T47D (cell line): ENCODE measurements around the gene FLYWCH1.

ENCODE experiments used
- DNase-seq, 2 experiments: peaks; one replicate each; pipeline versions ENCODE4 v3.0.0 to v3.0.0-alpha.2; 2011 to 2012; ENCODE audit warnings: low read depth in 1 of 2, low spot score in 1 of 2
- JUND ChIP-seq: IDR thresholded peaks from 2 replicates; pipeline ENCODE4 v1.6.1; 2012; ENCODE audit warnings: low read depth
- in situ Hi-C: cut with HindIII; loops from 2 replicates; pipeline ENCODE4 v1.10.0; 2016; ENCODE audit warnings: low sequenced_read_pairs, low pct_unique_long_range_greater_than_20kb

FLYWCH1 gene

DNA sequence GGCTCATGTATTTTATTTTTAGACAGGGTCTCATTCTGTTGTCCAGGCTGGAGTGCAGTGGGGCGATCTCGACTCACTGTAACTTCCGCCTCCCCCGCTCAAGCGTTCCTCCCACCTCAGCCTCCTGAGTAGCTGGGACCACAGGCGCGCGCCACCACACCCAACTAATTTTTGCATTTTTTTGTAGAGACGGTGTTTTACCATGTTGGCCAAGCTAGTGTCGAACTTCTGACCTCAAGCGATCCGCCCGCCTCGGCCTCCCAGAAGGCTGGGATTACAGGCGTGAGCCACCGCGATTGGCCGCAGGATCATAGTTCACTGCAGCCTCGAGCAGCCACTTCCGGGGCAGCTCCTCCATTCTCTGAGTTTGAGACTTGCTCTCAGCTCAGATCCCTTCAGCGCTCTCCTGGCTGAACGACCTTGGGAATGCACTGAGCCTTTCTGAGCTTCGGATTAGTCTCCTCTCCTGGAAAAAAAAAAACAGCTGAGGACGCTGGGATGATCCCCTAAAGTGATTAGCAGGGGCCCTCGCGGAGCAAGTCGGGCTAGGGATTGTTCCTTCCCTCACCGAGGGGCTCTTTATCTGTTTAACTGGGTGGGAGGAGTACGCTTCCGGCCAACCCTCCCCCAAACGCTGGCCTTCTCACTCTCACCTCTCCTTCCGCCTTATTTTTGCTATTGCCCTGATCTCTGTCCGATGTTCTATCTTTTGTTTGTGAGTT lies 69.6 kb downstream of the FLYWCH1 start:
- in situ Hi-C loops = no loop called here
- no peak for DNase-seq
- no peak for TF ChIP-seq JUND

DNA sequence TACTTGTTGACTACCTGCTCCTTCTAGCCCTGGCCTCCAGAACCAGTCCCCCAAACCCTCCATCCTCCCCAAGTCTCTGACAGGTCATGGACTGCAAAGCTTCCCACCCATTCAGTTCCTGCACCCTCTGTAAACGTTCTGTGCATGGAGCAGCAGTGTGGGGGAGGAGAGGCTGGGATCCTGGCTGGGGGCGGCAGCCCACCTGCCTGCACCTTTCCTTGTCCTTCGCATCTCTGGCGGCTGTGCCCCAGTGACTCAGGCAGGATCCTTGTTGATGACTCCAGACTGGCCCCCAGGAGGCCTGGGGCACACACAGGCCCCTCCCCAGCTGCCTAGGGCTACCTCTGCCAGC lies 70.1 kb downstream of the FLYWCH1 start:
- no peak for DNase-seq
- no peak for TF ChIP-seq JUND
- in situ Hi-C loops = no loop called here

DNA sequence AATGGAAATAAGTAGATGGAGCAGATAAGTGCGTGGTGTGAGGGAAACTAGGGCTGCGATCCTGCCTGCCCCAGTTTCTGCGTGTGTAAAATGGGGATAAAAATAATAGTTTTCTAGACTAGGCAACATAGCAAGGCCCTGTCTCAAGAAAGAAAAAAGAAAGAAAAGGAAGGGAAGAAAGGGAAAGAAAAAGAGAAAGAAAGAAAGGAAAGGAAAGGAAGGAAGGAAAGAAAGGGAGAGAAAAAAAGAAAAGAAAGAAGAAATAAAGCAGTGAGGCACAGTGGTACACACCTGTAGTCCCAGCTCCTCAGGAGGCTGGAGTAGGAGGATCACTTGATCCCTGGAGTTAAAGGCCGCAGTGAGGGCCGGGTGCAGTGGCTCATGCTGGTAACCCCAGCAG lies 70.7 kb downstream of the FLYWCH1 start:
- no peak for DNase-seq
- no peak for TF ChIP-seq JUND
- in situ Hi-C loops = no loop called here

DNA sequence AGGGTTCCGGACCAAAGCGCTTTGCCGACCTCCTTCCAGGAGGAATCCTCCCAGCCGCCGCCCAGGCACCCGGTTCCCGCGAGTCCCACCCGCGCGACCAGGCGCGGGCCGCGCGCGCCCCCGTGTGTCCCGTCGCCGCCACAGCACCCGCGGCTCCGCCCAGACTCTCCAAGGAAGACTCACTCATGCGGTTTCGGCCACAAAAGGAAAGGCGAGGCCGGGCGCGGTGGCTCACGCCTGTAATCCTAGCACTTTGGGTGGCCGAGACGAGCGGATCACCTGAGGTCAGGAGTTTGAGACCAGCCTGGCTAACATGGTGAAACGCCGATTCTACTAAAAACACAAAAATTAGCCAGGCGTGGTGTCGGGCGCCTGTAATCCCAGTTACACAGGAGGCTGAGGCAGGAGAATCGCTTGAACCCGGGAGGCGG lies 72.0 kb downstream of the FLYWCH1 start:
- peak; percentile 89 to 93 for DNase-seq
- in situ Hi-C loops = no loop called here
- no peak for TF ChIP-seq JUND

DNA sequence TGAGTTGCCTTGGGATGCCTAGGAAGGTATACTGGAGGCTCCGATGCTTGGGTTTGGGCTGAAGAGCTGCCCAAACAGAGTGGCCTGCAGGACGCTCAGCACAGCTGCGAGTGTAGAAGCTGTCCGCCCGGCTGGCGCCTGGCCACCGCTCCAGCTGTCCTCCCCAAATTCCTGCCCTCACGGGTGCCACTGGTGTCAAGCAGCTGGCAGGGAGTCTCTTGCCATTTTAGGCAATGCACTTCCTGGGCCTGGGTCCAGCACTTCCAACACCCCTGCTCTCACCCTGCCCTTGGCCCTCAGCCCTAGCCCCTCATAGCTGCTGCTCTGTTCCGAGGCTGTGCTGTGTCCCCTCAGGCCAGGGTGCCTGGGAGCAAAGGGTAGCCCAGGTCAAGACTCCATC lies 73.7 kb downstream of the FLYWCH1 start:
- in situ Hi-C loops = no loop called here
- no peak for TF ChIP-seq JUND
- no peak for DNase-seq

DNA sequence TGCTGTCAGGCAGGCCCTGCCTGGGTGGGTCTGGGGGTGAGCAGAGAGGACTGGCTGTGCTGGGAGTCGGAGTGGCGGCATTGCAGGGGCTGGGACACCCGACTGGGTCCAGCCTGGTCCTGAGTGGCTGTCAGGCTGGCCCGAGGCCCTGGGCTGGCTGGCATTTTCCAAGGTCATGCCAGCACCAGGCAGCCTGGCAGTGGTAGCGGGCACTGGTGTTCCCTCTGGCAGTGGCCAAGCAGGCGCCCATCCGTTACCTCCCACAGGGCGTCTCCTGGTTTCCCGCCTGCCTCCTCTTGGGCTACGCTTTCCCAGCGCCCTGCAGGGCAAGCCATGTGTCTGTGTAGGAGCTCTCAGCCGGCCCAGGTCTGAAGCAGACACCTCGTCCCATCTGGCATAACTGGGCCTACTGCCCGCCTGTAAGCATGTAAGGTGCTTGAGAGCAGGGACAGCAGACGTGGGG lies 74.2 kb downstream of the FLYWCH1 start:
- in situ Hi-C loops = no loop called here
- no peak for DNase-seq
- TF ChIP-seq JUND = no peak

DNA sequence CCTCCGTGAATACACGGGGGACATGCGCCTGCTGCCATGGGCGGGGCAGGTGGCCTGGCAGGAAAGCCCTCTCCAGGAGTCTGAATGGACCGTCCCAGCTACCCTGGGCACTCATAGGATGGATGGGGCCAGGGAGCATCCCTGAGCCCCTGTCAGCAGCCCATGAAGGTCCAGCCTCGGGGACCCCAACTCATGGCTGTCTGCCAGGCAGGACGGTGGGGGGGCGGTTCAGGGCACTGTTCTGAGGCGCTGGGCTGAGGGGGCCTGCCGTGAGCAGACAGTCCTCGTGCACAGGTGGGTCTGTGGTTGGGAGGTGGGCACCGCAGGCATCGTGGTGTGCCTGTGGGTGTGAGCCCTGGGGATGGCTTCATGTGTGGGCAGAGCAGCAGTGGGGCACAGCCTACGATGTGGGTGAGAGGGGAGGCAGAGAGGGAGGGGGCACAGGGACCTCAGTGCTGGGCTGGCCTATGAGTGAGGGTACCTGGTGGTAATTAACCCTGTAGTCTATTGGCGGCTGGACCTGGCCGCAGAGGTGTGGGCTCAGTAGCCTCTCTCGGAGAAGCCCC lies 75.0 kb downstream of the FLYWCH1 start:
- in situ Hi-C loops = no loop called here
- TF ChIP-seq JUND = no peak
- DNase-seq = no peak

DNA sequence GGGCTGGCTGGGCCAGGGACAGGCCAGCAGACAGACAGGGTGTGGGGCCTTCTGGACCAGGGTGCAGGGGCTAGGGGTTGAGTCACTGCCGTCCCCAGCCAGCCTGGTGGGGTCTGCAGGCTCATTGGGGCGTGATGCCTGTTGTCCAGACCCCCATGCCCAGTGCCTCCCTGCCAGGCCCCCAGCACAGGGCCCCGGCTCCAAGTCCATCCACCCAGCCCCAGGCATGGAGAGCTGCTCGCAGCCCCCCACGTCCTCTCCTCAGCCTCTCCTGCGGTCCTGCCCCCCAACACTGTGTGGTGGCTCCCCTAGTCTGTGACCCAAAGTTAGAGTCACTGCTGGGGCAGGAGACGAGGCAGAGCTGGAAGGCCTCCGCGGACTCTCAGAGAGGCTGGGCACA lies 75.6 kb downstream of the FLYWCH1 start:
- TF ChIP-seq JUND = no peak
- no peak for DNase-seq
- in situ Hi-C loops = no loop called here

DNA sequence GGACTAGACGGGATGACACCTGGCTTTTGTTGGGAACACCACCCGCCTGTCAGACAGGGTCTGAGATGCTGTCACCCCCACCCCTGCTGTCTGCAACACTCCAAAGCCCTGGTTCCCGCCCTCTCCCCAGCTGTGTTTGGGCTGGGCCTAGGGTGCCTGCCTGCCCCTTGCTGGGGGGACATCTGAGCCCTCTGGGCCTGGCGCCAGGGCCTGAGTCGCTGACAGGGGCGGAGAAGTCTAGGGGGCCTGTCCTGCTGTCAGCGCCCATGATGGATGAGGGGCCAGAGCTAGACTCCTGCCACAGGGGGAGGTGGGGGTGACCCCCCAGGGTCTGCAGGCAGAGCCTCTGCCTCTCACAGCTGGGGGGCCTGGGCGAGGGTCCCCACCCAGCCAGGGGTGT lies 76.1 kb downstream of the FLYWCH1 start:
- in situ Hi-C loops = no loop called here
- no peak for DNase-seq
- TF ChIP-seq JUND = no peak

DNA sequence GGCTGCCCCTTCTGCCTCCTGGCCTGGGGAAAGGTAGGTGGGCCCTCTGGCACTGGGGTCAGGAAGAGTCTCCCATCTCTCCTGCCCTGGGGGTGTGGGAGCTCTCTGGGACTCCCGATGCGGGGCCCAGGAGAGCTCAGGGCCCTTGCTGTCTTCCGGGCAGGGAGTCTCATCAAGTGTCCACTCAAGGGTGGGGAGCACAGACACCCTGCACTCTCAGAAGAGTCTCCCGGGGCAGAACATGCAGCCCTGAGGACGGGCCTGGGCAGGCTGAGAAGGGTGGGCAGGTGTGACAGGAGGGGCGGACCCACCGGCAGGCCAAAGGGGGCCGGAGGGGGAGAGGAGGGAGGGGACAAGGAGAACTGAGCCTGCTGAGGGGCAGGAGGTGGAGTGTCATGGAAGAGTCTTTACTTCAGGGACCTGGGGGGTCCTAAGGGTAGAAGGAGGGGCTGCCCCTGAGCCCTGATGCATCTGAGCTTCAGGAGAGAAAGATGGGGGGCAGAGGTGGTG lies 76.9 kb downstream of the FLYWCH1 start:
- in situ Hi-C loops = no loop called here
- DNase-seq = no peak
- no peak for TF ChIP-seq JUND

DNA sequence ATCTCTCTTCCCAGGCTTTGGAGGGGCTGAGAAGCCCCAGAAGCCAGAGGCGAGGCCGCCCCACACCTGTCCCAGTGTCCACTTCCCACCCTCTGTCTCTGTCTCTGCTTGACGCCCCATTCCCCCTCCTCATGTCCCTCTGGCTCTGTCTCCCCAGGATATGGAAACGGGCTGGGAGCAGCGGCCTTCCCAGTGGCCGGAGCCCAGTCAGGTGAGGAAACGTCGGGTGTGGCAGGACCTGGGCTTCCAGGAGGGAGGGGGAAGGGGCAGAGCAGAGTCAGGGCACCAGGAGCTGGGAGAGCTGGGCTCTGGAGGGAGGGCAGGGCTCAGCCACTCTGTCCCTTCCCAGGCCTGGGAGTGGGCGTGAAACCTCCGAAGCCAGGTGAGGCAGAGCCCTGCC lies 79.2 kb downstream of the FLYWCH1 start:
- no peak for TF ChIP-seq JUND
- DNase-seq = peak in 1 of 2 experiments; percentile 67
- in situ Hi-C loops = no loop called here

DNA sequence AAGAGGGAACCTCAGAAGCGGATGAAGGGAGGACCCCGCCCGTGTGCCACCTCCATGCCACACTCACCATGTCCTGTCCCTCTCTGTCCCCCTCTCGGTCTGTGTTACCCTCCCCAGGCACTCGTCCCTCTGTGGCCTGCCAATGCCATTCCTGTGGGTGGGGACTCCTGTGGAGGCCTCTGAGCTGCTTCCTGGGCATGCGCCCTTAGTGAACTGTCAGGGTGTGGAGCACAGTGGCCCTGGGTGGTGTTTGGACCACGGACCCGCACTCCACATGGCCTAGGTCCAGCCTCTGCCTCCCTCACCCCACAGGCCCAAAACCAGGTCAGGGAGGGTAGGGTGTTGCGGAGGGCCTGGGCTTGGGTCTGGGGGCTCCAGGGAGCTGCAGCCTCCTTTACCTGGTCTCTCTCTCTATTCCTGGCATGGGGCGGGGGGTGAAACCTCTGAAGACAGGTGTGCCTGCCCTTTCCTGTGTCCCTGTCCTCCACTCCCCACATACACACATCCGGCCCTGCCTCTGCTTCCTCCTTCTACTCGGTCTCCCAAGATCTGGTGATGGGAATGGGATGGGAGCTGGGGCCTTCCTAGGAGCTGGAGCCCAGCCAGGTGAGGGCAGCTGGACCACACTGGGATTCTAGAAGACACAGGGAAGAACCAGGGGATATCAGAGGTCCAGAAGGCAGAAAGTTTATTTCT lies 80.0 kb downstream of the FLYWCH1 start:
- no peak for TF ChIP-seq JUND
- in situ Hi-C loops = no loop called here
- no peak for DNase-seq
